NCI-H510A (cell line): ENCODE data around the gene NEK3.
"Not testable (repeated sequence)": the region's sequence is repeated elsewhere in the genome, so short reads cannot be mapped to it uniquely, and the experiment has no call there.

Source experiments
- DNase-seq: peaks from one replicate; lab custom pipeline; 2025; lab: John Stamatoyannopoulos, UW

Gene NEK3

DNA sequence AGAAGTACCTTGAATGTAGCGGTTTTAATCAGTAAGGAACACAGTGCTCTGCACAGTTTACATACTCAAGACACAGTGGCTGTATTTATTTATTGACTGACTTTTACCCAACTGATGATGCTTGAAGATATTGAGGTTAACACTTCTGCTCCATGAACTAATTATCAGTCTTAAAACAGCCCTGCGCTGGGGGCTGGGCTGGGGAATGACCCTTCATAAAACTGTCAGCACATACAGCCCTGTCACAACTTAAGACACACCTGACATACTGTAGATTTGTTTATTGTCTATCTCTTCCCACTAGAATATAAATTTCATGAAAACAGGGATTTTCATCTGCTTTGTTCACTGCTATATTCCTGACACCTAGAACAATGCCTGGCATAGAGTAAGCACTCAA, 41.3 kb downstream of the NEK3 start:
- DNase-seq = no peak

DNA sequence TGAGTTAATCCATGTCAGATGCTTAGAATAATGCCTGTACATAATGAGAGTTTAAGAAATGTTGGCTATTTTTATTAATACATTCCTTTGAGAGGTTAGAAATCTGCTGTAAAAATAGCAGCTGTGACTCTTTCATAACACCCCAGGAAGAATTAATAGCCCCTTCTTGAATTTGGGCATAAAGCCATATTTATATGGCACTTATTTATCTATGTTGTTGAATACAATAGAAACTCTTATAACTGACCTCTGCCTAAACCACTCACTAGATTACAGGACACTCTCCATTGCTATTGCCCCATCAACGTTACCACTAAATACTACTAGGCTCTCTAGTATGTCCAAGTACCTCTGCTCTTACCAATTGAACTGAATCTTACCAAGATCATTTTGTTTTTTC, 46.8 kb downstream of the NEK3 start:
- DNase-seq = no peak

DNA sequence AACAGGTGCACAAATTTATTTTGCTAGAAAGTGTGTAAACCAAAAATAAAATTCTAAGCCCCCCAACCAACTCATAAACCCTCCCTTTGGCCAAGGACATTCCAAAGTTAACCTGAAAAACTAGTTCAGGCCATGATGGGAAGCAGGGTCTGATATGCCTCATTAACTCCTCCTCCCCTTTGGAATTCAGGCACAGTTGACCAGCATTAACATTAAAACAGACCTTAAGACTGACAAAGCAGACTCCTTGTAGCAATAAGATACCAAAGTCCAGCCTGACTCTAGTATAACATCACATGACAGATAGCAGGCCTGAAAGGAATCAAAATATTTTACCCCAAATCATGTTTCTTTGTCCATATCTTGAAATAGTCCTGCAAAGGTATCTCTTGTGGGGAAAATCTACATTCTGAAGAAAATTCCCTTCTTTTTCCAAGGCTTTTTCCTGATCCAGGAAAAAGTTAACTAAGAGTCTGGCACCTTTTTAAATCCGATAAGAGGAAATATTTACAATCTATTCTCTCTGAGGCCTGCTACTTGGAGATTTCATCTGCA, 50.2 kb downstream of the NEK3 start:
- no peak for DNase-seq

DNA sequence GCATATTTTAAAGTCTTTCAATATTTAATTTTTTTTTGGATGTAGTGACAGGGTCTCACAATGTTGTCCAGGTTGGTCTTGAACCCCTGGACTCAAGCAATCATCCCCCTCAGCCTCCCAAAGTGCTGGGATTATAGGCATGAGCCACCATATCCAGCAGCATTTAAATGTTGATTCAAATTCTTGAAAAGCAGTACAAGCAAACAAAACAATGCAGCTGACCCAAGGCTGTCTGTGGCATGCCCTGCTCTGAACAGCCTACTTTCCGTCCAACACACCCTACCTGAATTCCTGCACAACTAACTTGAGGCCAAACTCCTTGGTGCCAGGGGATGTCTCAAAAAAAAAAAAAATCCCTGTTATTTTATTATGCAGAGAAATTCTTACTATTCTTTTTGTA, 53.6 kb downstream of the NEK3 start:
- DNase-seq = no peak

DNA sequence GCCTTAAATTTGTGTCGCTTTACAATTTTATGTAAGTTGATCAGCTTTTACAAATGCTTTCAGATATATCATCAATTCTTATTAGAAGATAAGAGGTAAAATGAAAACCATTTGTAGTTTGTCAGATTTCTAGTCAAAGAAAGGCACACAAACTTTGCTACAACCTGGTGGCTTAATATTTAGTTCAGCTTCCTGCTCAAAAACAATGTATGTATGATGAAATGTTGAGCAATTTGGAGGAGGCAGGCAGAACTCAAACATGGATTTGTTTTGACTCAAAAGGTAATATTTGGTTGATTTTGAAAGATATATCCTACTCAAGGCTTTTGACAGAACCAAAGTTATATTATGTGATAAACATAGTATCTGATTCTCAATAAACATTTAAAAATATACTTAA, 54.8 kb downstream of the NEK3 start:
- no peak for DNase-seq

DNA sequence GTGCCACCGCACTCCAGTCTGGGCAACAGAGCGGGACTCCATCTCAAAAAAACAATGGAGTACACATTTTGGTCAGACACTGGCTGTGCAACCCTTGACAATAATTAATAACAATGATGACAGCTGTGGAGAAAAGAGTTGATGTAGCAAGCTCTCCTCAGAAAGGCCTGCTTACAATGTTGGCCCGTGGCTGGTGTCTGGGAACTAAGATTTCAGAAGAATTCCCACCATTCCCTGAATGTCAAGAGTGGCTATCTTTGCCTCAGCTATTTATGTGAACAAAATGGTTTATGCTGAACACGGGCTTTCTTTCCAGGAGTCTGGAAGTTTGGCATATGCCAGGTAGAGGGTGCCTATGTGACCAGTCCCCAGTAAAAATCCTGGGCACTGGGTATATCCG, 56.0 kb downstream of the NEK3 start:
- no peak for DNase-seq

DNA sequence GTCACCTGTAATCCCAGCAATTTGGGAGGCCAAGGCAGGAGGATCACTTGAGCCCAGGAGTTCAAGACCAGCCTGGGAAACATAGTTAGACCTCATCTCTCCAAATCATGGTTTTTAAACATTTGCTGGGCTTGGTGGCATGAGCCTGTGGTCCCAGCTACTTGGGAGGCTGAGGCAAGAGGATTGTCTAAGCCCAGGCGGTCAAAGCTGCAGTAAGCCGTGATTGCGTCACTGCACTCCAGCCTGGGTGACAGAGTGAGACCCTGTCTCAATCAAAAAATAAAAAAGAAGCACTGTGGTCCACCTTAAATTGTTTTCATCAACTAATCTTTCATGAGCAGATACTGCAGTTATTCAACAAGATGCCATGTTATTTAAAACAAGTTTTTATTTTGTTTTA, 57.0 kb downstream of the NEK3 start:
- DNase-seq = not testable (repeated sequence)

DNA sequence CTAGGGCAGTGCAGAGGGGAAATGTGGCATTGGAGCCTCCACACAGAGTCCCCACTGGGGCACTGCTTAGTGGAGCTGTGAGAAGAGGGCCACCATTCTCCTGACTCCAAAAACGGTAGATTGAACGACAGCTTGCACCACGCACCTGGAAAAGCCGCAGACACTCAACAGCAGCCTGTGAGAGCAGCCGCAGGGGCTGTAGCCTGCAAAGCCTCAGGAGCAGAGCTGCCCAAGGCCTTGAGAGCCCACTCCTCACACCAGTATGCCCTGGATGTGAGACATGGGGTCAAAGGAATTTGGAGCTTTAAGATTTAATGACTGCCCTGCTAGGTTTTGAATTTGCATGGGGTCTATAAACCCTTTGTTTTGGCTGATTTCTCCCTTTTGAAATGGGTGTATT, 62.2 kb downstream of the NEK3 start:
- no peak for DNase-seq

DNA sequence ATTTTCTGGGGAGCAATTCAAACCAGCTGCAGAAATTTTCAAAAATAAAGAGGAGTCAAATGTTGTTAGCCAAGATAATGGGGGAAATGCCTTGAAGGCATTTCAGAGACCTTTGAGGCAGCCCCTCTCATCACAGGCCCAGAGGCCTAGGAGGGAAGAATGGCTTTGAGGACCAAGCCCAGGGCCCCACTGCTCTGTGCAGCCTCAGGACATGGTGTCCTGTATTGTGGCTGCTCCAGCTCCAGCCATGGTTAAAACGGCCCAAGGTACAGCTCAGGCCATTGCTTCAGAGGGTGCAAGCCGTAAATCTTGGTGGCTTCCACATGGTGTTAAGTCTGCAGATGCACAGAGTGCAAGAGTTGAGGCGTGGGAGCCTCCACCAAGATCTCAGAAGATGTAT, 62.6 kb downstream of the NEK3 start:
- DNase-seq = no peak

DNA sequence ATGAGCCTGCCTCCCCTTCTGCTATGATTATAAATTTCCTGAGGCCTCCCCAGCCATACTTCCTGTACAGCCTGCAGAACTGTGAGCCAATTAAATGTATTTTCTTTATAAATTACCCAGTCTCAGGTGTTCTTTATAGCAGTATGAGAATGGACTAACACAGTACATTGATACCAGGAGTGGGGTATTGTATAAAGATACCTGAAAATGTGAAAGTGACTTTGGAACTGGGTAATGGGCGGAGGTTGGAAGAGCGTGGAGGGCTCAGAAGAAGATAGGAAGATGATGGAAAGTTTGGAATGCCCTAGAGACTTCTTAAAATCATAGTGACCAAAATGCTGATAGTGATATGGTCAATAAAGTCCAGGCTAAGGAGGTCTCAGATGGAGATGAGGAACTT, 63.3 kb downstream of the NEK3 start:
- DNase-seq = no peak

DNA sequence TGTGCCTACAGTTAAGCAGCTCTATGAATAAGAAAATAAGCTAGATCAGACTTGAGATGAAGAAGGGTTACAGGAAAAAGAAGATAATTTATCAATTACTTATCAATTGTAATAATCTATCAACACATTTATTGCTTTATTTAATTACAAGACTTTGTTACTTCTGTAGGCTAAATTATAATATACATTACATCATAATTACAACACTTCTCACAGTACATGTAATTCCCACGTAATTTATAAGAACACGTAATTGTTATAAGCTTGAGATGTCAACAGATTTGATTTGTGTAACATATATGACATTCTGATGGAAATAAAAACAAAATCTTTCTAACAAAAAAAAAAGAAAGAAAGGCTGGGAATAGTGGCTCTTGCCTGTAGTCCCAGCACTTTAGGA, 67.3 kb downstream of the NEK3 start:
- DNase-seq = no peak

DNA sequence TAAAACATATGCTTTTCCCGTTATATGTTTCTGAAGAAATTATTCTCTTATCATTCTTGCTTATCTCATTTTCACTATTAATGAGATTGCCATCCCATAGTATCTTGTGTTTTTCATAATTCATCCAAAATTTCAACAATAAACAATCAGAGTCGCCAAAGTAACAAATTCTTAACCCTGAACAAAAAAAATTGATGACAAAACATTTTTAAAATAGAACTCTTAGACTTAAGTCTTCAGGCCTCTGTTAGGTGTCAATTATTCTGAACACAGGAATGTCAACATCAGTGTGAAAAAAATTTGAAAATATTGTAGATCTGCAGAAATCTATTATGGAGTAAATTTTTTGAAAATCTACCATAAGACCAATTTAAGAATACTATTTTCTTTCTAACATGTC, 67.9 kb downstream of the NEK3 start:
- DNase-seq = no peak

DNA sequence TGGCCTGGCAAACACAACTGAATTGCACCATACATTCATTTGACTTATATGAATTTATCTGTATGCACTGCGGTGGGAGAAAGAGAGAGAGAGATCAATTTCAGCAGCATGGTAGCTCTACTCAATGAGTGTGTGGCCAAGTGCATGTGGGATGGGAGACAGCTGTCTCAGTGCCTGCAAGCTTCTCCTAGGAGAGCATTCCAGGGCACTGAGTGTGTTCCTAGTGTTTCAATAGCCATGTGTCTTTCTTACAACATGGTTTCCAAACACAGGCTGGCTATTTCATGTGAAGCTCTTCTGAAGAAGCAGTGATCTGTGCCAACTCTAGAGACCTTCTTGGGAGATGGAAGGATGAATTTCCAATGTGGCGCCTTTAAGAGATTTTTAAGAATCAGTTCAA, 74.0 kb downstream of the NEK3 start:
- DNase-seq = no peak

DNA sequence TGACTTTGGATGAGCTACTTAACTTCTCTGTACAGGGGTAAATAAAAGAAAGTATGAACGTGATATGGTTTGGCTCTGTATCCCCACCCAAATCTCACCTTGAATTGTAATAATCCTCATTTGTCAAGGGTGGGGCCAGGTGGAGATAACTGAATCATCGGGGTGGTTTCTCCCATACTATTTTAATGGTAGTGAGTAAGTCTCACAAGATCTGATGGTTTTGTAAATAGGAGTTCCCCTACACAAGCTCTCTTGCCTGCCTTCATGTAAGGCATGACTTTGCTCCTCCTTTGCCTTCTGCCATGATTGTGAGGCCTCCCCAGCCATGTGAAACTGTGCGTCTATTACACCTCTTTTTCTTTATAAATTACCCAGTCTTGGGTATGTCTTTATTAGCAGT, 74.4 kb downstream of the NEK3 start:
- not testable (repeated sequence) for DNase-seq
